Naive thymus-derived CD4-positive, alpha-beta T cell (primary cell): ENCODE measurements around the gene ADAMTS13. TPM values are rescaled to one million over a fixed set of nuclear protein-coding genes. Genes with fewer than 3 reads are reported as not detected.

ENCODE experiments used
- ATAC-seq: fragments of 150-1000 bp; cut with Tn5 transposase; 2 replicates; pipeline ENCODE4 v1.10.0; 2021; ENCODE audit warnings: mild to moderate bottlenecking, moderate library complexity
- CTCF ChIA-PET: fragments of 350-600 bp; sonication (Branson Sonifier 250); formaldehyde crosslinking; loops from one replicate; lab custom pipeline; 2021; ENCODE audit warnings: antibody characterized with exemption; lab: Charles Lee
- POLR2A ChIA-PET: fragments of 350-600 bp; sonication (Branson Sonifier 250); formaldehyde crosslinking; loops from one replicate; lab custom pipeline; 2021; ENCODE audit warnings: antibody characterized with exemption, inconsistent platforms; lab: Charles Lee
- DNase-seq, 9 donors: peaks; one replicate each; pipeline versions ENCODE4 v3.0.0 to v3.0.0-alpha.2; 2020 to 2022; ENCODE audit warnings: mixed read lengths in 1 of 9
- H3K27ac ChIP-seq: one replicate; pipeline ENCODE4 v1.7.0; 2013; ENCODE audit warnings: mild to moderate bottlenecking, low read depth, low read length, moderate library complexity
- H3K27me3 ChIP-seq, 2 donors: one replicate each; pipeline ENCODE4 v1.7.0; 2013; ENCODE audit warnings: low read length in 2 of 2, mild to moderate bottlenecking in 2 of 2, moderate library complexity in 2 of 2; ENCODE audit not compliant: control insufficient read depth in 2 of 2, insufficient read depth in 2 of 2
- H3K36me3 ChIP-seq, 3 experiments: 1 replicate in 2 of 3; 2 replicates in 1 of 3; pipeline ENCODE4 v1.7.0; 2013; ENCODE audit warnings: low read length in 3 of 3, mild to moderate bottlenecking in 3 of 3, moderate library complexity in 1 of 3; ENCODE audit not compliant: insufficient read depth in 3 of 3, control insufficient read depth in 2 of 3
- H3K4me1 ChIP-seq, 2 donors: one replicate each; pipeline ENCODE4 v1.7.0; 2013; ENCODE audit warnings: low read length in 2 of 2, mild to moderate bottlenecking in 2 of 2, moderate library complexity in 1 of 2; ENCODE audit not compliant: control insufficient read depth in 2 of 2, insufficient read depth in 2 of 2
- H3K4me3 ChIP-seq: 2 replicates; pipeline ENCODE4 v1.7.0; 2013; ENCODE audit warnings: mild to moderate bottlenecking, low read length
- H3K9me3 ChIP-seq, 3 experiments: 1 replicate in 2 of 3; 2 replicates in 1 of 3; pipeline ENCODE4 v1.7.0; 2013; ENCODE audit warnings: low read length in 3 of 3; ENCODE audit not compliant: control insufficient read depth in 2 of 3
- H3K27ac Mint-ChIP-seq, 9 donors: one replicate each; pipeline ENCODE4 v1.8.0; 2020 to 2022; ENCODE audit warnings: mixed read lengths in 9 of 9, mild to moderate bottlenecking in 8 of 9, moderate library complexity in 5 of 9, inconsistent platforms in 2 of 9
- H3K27me3 Mint-ChIP-seq, 5 donors: one replicate each; pipeline ENCODE4 v1.8.0; 2021 to 2022; ENCODE audit warnings: mixed read lengths in 5 of 5, mild to moderate bottlenecking in 1 of 5
- H3K36me3 Mint-ChIP-seq, 5 donors: one replicate each; pipeline ENCODE4 v1.8.0; 2020 to 2022; ENCODE audit warnings: mixed read lengths in 5 of 5, mild to moderate bottlenecking in 3 of 5, inconsistent platforms in 1 of 5
- H3K4me1 Mint-ChIP-seq, 7 donors: one replicate each; pipeline ENCODE4 v1.8.0; 2020 to 2022; ENCODE audit warnings: mixed read lengths in 7 of 7, mild to moderate bottlenecking in 3 of 7, inconsistent platforms in 1 of 7
- H3K4me3 Mint-ChIP-seq, 10 donors: one replicate each; pipeline ENCODE4 v1.8.0; 2020 to 2022; ENCODE audit warnings: mild to moderate bottlenecking in 10 of 10, mixed read lengths in 10 of 10, moderate library complexity in 6 of 10, inconsistent platforms in 2 of 10
- H3K9me3 Mint-ChIP-seq, 11 donors: one replicate each; pipeline ENCODE4 v1.8.0; 2020 to 2022; ENCODE audit warnings: mixed read lengths in 11 of 11, mild to moderate bottlenecking in 4 of 11, inconsistent platforms in 1 of 11, moderate library complexity in 1 of 11
- intact Hi-C, 2 donors: fragments of 100-400 bp; cut with micrococcal nuclease; formaldehyde crosslinking; loops; one replicate each; pipeline ENCODE4 v1.15.1; 2023
- polyA plus RNA-seq, 2 donors: library from polyadenylated mRNA; unstranded; fragments of 300-500 nt; fragmentation: Illumina TruSeq; gene quantifications; one replicate each; pipeline ENCODE4 v1.2.3, GENCODE V29; 2021
- total RNA-seq, 6 experiments: library from RNA in 5 of 6; stranded (reverse) in 5 of 6; gene quantifications; 1 replicate in 5 of 6; 2 replicates in 1 of 6; pipeline ENCODE4 v1.2.3 and lab custom pipeline; 2021 to 2026

Gene ADAMTS13
- total and polyA plus RNA-seq, 7 experiments from 2014 or later = 0.07 to 3.1 (median 2.4) TPM

- Mint-ChIP-seq H3K4me3 (no peak overlapping the region), H3K4me1 (peaks cover 0 to 7% (median 4%) of the 10 kb centered on the region in 7 donors), H3K9me3 (no peaks in the 10 kb centered on the region), H3K36me3 (peaks cover 0 to 1% (median 0%) of the 10 kb centered on the region in 5 donors), H3K27me3 (no peaks in the 10 kb centered on the region), H3K27ac (no peak overlapping the region)
- no peaks in the 10 kb centered on the region for H3K4me1 ChIP-seq
- no peak overlapping the region for H3K4me3 ChIP-seq
- intact Hi-C loops = no loop called here
- no peak overlapping the region for H3K27ac ChIP-seq
- no peaks in the 10 kb centered on the region for H3K27me3 ChIP-seq
- H3K36me3 ChIP-seq = peaks cover 0 to 20% (median 0%) of the 10 kb centered on the region in 3 experiments
- no peaks in the 10 kb centered on the region for H3K9me3 ChIP-seq
- no peak for ATAC-seq
- DNase-seq = no peak
- ChIA-PET POLR2A (no interaction called here), CTCF (interaction anchor here (1.1 kb wide), 1 partner anchor 214 kb away, joined by 4 read pairs; no protein-coding TSS in a partner anchor)
Observed at GRCh38 chr9:133400292-133400691, 21.9 kb upstream of the ADAMTS13 start.

- H3K4me1 Mint-ChIP-seq = peaks cover 0 to 9% (median 5%) of the 10 kb centered on the region in 7 donors
- peaks cover 0 to 2% (median 0%) of the 10 kb centered on the region in 11 donors for H3K9me3 Mint-ChIP-seq
- no peak overlapping the region for H3K4me3 Mint-ChIP-seq
- Histone ChIP-seq H3K4me3 (no peak overlapping the region), H3K27ac (no peak overlapping the region), H3K36me3 (peaks cover 0 to 33% (median 3%) of the 10 kb centered on the region in 3 experiments), H3K4me1 (no peaks in the 10 kb centered on the region), H3K9me3 (no peaks in the 10 kb centered on the region), H3K27me3 (no peaks in the 10 kb centered on the region)
- ATAC-seq = no peak
- intact Hi-C loops = no loop called here
- DNase-seq = no peak
- ChIA-PET CTCF (no interaction called here), POLR2A (interaction anchor here (0.8 kb wide), 1 partner anchor 30 kb away, joined by 4 read pairs; no protein-coding TSS in a partner anchor)
- H3K27ac Mint-ChIP-seq = no peak overlapping the region
- H3K27me3 Mint-ChIP-seq = no peaks in the 10 kb centered on the region
- peaks cover 0 to 14% (median 0%) of the 10 kb centered on the region in 5 donors for H3K36me3 Mint-ChIP-seq
Observed at GRCh38 chr9:133401588-133401987, 20.6 kb upstream of the ADAMTS13 start.

GRCh38 chr9:133402689-133403088 lies 19.5 kb upstream of the ADAMTS13 start:
- Mint-ChIP-seq H3K4me3 (no peak overlapping the region), H3K36me3 (peaks cover 0 to 21% (median 3%) of the 10 kb centered on the region in 5 donors), H3K9me3 (peaks cover 0 to 2% (median 0%) of the 10 kb centered on the region in 11 donors), H3K4me1 (peaks cover 2 to 14% (median 10%) of the 10 kb centered on the region in 7 donors), H3K27me3 (no peaks in the 10 kb centered on the region), H3K27ac (no peak overlapping the region)
- no peak overlapping the region for H3K27ac ChIP-seq
- no peaks in the 10 kb centered on the region for H3K9me3 ChIP-seq
- no peak overlapping the region for H3K4me3 ChIP-seq
- ChIA-PET POLR2A (interaction anchor here (0.6 to 0.9 kb wide), 2 partner anchors 46 to 194 kb away, joined by 3 read pairs; partner anchors contain the start of genes SURF1 and SURF2), CTCF (interaction anchor here (0.8 to 4.1 kb wide), 2 partner anchors 13 to 216 kb away, joined by 3 to 19 read pairs; no protein-coding TSS in a partner anchor)
- H3K4me1 ChIP-seq = no peaks in the 10 kb centered on the region
- no peaks in the 10 kb centered on the region for H3K27me3 ChIP-seq
- H3K36me3 ChIP-seq = peaks cover 0 to 44% (median 4%) of the 10 kb centered on the region in 3 experiments
- intact Hi-C loops = no loop called here
- no peak for ATAC-seq
- DNase-seq = no peak

GRCh38 chr9:133403766-133404453 lies 18.3 kb upstream of the ADAMTS13 start:
- Histone ChIP-seq H3K27ac (no peak overlapping the region), H3K9me3 (no peaks in the 10 kb centered on the region), H3K4me1 (no peaks in the 10 kb centered on the region), H3K36me3 (peaks cover 3 to 53% (median 4%) of the 10 kb centered on the region in 3 experiments), H3K4me3 (no peak overlapping the region), H3K27me3 (no peaks in the 10 kb centered on the region)
- POLR2A ChIA-PET = no interaction called here
- CTCF ChIA-PET = interaction anchor here (4.1 kb wide), 1 partner anchor 217 kb away, joined by 19 read pairs; no protein-coding TSS in a partner anchor
- ATAC-seq = peak; percentile 63
- Mint-ChIP-seq H3K36me3 (peaks cover 0 to 23% (median 3%) of the 10 kb centered on the region in 5 donors), H3K9me3 (peaks cover 0 to 2% (median 0%) of the 10 kb centered on the region in 11 donors), H3K27me3 (no peaks in the 10 kb centered on the region), H3K27ac (peak overlapping the region in 4 of 9 donors; percentile 26 to 72 (median 59)), H3K4me1 (peaks cover 2 to 14% (median 10%) of the 10 kb centered on the region in 7 donors), H3K4me3 (peak overlapping the region in 1 of 10 donors; percentile 29)
- DNase-seq = peak; percentile 36 to 61 (median 53)
- intact Hi-C loops = loop anchor here (1.0 to 2.0 kb wide), 3 partner anchors 27 to 218 kb away; partner anchors contain the start of genes STKLD1 (in 1 of the 2) and SURF4 (in 1 of the 2)

- no peaks in the 10 kb centered on the region for H3K27me3 ChIP-seq
- ChIA-PET POLR2A (interaction anchor here (0.5 kb wide), 1 partner anchor 8 kb away, joined by 3 read pairs; no protein-coding TSS in a partner anchor), CTCF (interaction anchor here (0.6 to 4.1 kb wide), 2 partner anchors 26 to 218 kb away, joined by 3 to 19 read pairs; no protein-coding TSS in a partner anchor)
- Mint-ChIP-seq H3K27me3 (no peaks in the 10 kb centered on the region), H3K27ac (peak overlapping the region in 3 of 9 donors; percentile 52 to 72 (median 61)), H3K4me3 (peak overlapping the region in 1 of 10 donors; percentile 29), H3K36me3 (peaks cover 0 to 27% (median 3%) of the 10 kb centered on the region in 5 donors), H3K9me3 (peaks cover 0 to 2% (median 0%) of the 10 kb centered on the region in 11 donors), H3K4me1 (peaks cover 2 to 14% (median 10%) of the 10 kb centered on the region in 7 donors)
- ATAC-seq (no peak), DNase-seq (no peak)
- intact Hi-C loops = loop anchor here (1.0 to 5.0 kb wide), 4 partner anchors 28 to 323 kb away; partner anchors contain the start of genes STKLD1 (in 1 of the 2) and SURF4 (in 1 of the 2)
- no peak overlapping the region for H3K4me3 ChIP-seq
- no peak overlapping the region for H3K27ac ChIP-seq
- no peaks in the 10 kb centered on the region for H3K9me3 ChIP-seq
- peaks cover 3 to 57% (median 4%) of the 10 kb centered on the region in 3 experiments for H3K36me3 ChIP-seq
- no peaks in the 10 kb centered on the region for H3K4me1 ChIP-seq
Observed at GRCh38 chr9:133404454-133405002, 17.6 kb upstream of the ADAMTS13 start.
